Lower lobe of right lung (tissue), 2 donors: ENCODE measurements around the gene DKK3. TPM values are rescaled to one million over a fixed set of nuclear protein-coding genes. Genes with fewer than 3 reads are reported as not detected.

Experiments used
- ATAC-seq, 2 donors: fragments of 200-7000 bp; cut with Tn5 transposase; one replicate each; pipeline ENCODE4 v1.9.1; 2020 to 2022; ENCODE audit warnings: mild to moderate bottlenecking in 2 of 2, moderate library complexity in 2 of 2
- DNase-seq: peaks from one replicate; pipeline ENCODE4 v3.0.0-alpha.2; 2020
- H3K27ac ChIP-seq: fragments of 200-600 bp; one replicate; pipeline ENCODE4 v1.8.0; 2022
- H3K27me3 ChIP-seq: fragments of 200-600 bp; one replicate; pipeline ENCODE4 v1.8.0; 2022; ENCODE audit warnings: low read depth
- H3K36me3 ChIP-seq: fragments of 200-600 bp; one replicate; pipeline ENCODE4 v1.8.0; 2022; ENCODE audit warnings: mild to moderate bottlenecking
- H3K4me1 ChIP-seq: fragments of 200-600 bp; one replicate; pipeline ENCODE4 v1.8.0; 2022
- H3K4me3 ChIP-seq: fragments of 200-600 bp; one replicate; pipeline ENCODE4 v1.8.0; 2022; ENCODE audit warnings: mild to moderate bottlenecking
- H3K9me3 ChIP-seq: fragments of 200-600 bp; one replicate; pipeline ENCODE4 v1.8.0; 2022
- intact Hi-C: fragments of 100-400 bp; cut with DNase I; formaldehyde crosslinking; loops from one replicate; pipeline ENCODE4 v1.11.0; 2022
- total RNA-seq: library from RNA; stranded (reverse); fragmentation: NEBNext Ultra II Directional; extraction: Animal tissue kit (Norgen Biotek cat#: 25700); gene quantifications from one replicate; pipeline ENCODE4 v1.2.1, GENCODE V29; 2021
- TF ChIP-seq, protein P1 (sequence below): fragments of 200-600 bp; IDR thresholded peaks from one replicate; pipeline ENCODE4 v1.8.0; 2022; ENCODE audit warnings: antibody characterized with exemption, mild to moderate bottlenecking
- donor health status: DM: no; HTN: yes; CAD: no; lungs with severe emphysema.

DKK3 gene
- total RNA-seq, 1 donor from 2014 or later = 111 TPM

DNA sequence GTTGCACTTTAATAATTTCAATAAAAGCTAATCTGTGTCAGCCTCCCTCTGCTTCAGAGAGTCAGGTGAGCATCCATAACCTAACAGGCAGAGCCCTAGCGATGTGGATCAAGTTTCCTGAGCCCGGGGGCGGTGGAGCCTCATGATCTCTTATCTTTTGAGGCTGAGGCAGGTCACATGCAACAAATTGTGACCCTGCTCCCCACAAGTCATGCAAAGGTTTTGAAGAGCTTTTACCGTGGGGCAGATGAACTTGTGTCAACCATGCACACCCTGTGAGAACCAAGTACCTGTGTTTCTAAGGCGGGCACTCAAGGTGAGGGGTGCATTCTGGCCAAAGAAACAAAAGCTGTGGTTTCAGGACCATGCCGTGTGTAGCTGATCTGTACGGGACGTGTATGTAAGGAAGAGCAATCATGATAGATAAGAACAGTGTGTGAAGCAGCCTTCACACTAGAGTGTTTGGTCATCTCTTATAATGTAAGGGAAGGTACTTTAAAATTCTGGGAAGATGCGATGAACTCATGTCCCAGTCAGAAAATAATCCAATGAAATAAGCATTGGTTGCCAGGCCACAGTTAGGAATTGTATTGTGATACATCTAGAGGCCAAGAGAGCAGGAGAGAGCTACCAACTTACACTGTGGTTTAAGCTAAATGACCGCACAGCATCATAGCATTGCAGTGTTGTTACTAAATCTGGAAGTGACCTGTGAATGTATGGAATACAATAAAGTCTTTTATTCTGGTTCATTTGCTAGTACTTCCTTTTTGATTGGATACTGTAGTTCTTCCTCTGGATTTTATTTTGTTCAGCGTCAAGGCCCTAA is 49.8 kb downstream of the DKK3 start:
- Histone ChIP-seq H3K9me3 (no peaks in the 10 kb centered on the region), H3K4me3 (no peak overlapping the region), H3K27ac (no peak overlapping the region), H3K36me3 (peaks cover 52% of the 10 kb centered on the region), H3K4me1 (no peaks in the 10 kb centered on the region), H3K27me3 (no peaks in the 10 kb centered on the region)
- no peak for DNase-seq
- ATAC-seq = no peak
- TF ChIP-seq, protein P1, sequence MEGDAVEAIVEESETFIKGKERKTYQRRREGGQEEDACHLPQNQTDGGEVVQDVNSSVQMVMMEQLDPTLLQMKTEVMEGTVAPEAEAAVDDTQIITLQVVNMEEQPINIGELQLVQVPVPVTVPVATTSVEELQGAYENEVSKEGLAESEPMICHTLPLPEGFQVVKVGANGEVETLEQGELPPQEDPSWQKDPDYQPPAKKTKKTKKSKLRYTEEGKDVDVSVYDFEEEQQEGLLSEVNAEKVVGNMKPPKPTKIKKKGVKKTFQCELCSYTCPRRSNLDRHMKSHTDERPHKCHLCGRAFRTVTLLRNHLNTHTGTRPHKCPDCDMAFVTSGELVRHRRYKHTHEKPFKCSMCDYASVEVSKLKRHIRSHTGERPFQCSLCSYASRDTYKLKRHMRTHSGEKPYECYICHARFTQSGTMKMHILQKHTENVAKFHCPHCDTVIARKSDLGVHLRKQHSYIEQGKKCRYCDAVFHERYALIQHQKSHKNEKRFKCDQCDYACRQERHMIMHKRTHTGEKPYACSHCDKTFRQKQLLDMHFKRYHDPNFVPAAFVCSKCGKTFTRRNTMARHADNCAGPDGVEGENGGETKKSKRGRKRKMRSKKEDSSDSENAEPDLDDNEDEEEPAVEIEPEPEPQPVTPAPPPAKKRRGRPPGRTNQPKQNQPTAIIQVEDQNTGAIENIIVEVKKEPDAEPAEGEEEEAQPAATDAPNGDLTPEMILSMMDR = no peak
- intact Hi-C loops = no loop called here

DNA sequence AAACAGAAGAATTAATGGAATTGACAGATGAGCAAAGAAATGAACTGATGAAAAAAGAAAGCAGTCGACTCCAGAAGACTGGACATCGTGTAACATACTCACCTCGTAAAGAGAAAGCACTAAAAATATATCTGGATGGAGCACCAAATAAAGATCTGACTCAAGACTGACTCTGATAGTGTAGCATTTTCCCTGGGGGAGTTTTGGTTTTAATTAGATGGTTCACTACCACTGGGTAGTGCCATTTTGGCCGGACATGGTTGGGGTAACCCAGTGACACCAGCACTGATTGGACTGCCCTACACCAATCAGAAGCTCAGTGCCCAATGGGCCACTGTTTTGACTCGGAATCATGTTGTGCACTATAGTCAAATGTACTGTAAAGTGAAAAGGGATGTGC is 52.4 kb downstream of the DKK3 start:
- Histone ChIP-seq H3K36me3 (peaks cover 78% of the 10 kb centered on the region), H3K27me3 (no peaks in the 10 kb centered on the region), H3K9me3 (no peaks in the 10 kb centered on the region), H3K4me3 (no peak overlapping the region), H3K4me1 (no peaks in the 10 kb centered on the region), H3K27ac (no peak overlapping the region)
- TF ChIP-seq, protein P1 = no peak
- intact Hi-C loops = no loop called here
- DNase-seq (no peak), ATAC-seq (no peak)

DNA sequence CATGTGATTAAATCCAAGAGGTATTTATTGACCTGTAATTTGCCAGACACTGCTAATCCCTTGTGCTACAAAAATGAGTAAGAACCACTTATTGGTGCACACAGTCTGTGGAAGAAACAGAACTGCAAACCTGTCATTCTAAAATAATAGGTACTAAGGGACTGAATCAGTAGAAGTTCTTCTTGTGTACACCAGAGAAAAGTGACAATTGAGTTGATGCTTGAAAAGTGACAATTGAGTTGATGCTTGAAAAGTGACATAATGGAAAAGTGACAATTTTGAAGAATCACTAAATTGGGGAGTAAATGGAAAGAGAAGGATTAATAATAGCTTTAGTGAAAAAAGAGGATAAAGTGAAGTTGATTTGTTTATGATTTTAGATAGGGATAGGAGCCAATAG is 56.4 kb downstream of the DKK3 start:
- H3K36me3 ChIP-seq = peaks cover 98% of the 10 kb centered on the region
- TF ChIP-seq, protein P1 = no peak
- DNase-seq = no peak
- H3K27ac ChIP-seq = no peak overlapping the region
- H3K9me3 ChIP-seq = no peaks in the 10 kb centered on the region
- intact Hi-C loops = no loop called here
- no peak overlapping the region for H3K4me3 ChIP-seq
- H3K27me3 ChIP-seq = no peaks in the 10 kb centered on the region
- no peaks in the 10 kb centered on the region for H3K4me1 ChIP-seq
- no peak for ATAC-seq

DNA sequence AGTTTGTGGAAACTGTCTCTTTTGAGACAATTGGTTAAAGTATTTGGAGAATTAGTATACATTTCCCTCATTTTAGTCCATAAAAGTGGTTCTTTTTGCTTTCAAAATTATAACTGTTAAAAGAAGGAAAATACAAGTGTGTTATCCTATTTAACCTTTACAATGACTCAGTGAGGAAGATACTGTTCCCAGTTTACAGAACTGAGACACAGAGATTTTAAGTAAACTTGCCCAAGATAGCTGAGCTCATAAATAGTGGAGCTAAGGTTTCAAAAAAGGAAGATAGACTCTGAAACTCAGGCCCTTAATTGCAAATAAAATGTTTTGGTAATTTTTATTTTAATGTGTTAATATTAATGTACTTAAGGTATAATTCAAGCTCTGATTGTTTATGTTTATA is 58.9 kb downstream of the DKK3 start:
- Histone ChIP-seq H3K4me1 (no peaks in the 10 kb centered on the region), H3K27ac (no peak overlapping the region), H3K4me3 (no peak overlapping the region), H3K36me3 (peaks cover 93% of the 10 kb centered on the region), H3K9me3 (no peaks in the 10 kb centered on the region), H3K27me3 (no peaks in the 10 kb centered on the region)
- ATAC-seq (no peak), DNase-seq (no peak)
- intact Hi-C loops = no loop called here
- TF ChIP-seq, protein P1 = no peak

DNA sequence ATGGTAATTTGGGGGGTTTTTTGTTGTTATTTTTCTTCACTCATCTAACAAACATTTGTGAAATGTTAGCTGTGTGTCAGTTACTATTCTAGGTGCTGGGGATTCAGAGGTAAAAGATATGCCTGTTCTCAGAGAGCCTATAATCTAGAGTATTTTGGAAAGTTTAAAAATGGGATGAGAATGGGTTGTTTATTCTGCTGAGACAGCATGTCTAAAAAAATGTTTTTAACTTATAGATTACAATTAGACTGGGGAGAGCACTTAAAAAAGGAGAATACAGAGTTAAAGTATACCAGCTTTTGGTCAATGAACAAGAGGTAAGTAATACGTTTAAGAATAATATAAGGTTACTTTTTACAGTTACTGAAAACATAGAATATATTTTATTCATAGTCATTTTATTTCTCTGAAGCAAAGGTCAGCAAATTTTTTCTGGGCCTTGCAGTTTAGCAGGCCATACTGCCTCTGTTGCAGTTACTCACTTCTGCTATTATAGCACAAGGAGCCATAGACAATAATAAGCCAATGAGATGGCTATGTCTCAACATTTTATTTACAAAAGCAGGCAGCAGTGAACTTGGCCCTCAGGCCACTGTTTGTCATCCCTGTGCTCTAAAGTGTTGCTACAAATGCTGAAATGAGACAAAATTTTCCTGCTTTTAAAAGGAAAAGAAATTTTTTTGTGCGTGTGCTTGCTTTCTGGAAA is 60.0 kb downstream of the DKK3 start:
- Histone ChIP-seq H3K9me3 (no peaks in the 10 kb centered on the region), H3K27me3 (no peaks in the 10 kb centered on the region), H3K4me1 (no peaks in the 10 kb centered on the region), H3K27ac (no peak overlapping the region), H3K36me3 (peaks cover 93% of the 10 kb centered on the region), H3K4me3 (no peak overlapping the region)
- ATAC-seq (no peak), DNase-seq (no peak)
- TF ChIP-seq, protein P1 = no peak
- intact Hi-C loops = no loop called here
